KMS-11 (cell line): ENCODE data around the gene GRAMD2B.

Source experiments
- H2AFZ ChIP-seq: fragments of 200-600 bp; sonication (generic); 2 replicates; pipeline ENCODE4 v1.6.1; 2016; ENCODE audit warnings: antibody characterized with exemption, mixed run types, low read depth
- H3K27ac ChIP-seq: fragments of 200-600 bp; sonication (generic); 2 replicates; pipeline ENCODE4 v1.6.1; 2016; ENCODE audit warnings: mild to moderate bottlenecking, mixed run types
- H3K27me3 ChIP-seq: fragments of 200-600 bp; sonication (generic); 2 replicates; pipeline ENCODE4 v1.6.1; 2017; ENCODE audit warnings: mild to moderate bottlenecking, low read depth, mixed run types, moderate library complexity; ENCODE audit not compliant: insufficient read depth
- H3K36me3 ChIP-seq: fragments of 200-600 bp; sonication (generic); 2 replicates; pipeline ENCODE4 v1.6.1; 2017; ENCODE audit warnings: mild to moderate bottlenecking, mixed run types; ENCODE audit not compliant: insufficient read depth
- H3K4me1 ChIP-seq: fragments of 200-600 bp; sonication (generic); 2 replicates; pipeline ENCODE4 v1.6.1; 2016; ENCODE audit warnings: mild to moderate bottlenecking, low read depth, mixed run types; ENCODE audit not compliant: poor library complexity, severe bottlenecking
- H3K4me2 ChIP-seq: fragments of 200-600 bp; sonication (generic); 2 replicates; pipeline ENCODE4 v1.7.0; 2016; ENCODE audit warnings: mild to moderate bottlenecking, mixed run types
- H3K4me3 ChIP-seq: fragments of 200-600 bp; sonication (generic); IDR thresholded peaks from 2 replicates; pipeline ENCODE4 v1.6.1; 2017; ENCODE audit warnings: low read depth, low read length, mixed read lengths; ENCODE audit not compliant: insufficient read depth
- H3K79me2 ChIP-seq: fragments of 200-600 bp; sonication (generic); 2 replicates; pipeline ENCODE4 v1.6.1; 2016; ENCODE audit warnings: low read depth, mixed run types; ENCODE audit not compliant: insufficient read depth
- H3K9ac ChIP-seq: fragments of 200-600 bp; sonication (generic); 2 replicates; pipeline ENCODE4 v1.6.1; 2016; ENCODE audit warnings: mild to moderate bottlenecking, mixed run types
- H4K20me1 ChIP-seq: fragments of 200-600 bp; sonication (generic); 2 replicates; pipeline ENCODE4 v1.6.1; 2016; ENCODE audit warnings: mild to moderate bottlenecking, mixed run types; ENCODE audit not compliant: insufficient read depth
- TF ChIP-seq, protein P1 (sequence below): fragments of 200-600 bp; sonication (generic); conservative IDR thresholded peaks from 2 replicates; pipeline ENCODE4 v1.6.1; 2017; ENCODE audit warnings: low read depth, mild to moderate bottlenecking, antibody characterized with exemption, low read length, moderate library complexity, mixed read lengths

GRAMD2B gene

DNA sequence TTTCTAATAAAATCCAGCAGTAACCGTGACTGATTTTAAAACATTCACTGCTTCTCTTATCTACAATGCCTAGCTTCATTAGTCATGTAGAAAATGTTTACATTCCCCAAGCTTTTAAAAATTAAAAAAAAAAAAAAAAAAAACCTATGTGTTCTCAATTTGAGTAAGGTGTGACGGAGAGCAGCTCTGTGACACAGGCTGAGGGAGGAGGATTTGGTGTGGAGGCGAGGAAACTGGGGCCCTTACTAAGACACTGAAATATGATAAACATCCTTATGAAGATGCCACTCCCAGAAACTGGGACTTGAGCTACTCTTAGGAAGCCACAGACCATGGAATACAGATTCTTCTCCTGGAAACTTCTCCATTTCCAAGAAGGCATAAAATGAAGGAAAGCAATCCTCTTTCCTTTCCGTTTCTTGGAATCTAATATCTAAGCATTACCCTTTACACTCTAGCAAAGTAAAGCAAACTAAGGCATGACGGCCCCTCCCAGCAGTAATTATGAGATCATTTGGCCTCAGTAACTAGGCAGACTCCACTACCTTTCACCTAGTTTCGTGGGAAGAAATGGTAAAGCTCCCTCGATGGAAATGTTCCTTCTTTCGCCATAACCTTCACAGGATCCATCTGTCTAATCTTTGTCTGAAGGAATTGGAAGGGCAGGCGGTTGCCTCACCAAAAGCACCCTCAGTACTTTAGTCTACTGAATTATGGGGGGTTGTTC, 23.5 kb downstream of the GRAMD2B start:
- no peaks in the 10 kb centered on the region for H3K36me3 ChIP-seq
- H3K79me2 ChIP-seq = no peaks in the 10 kb centered on the region
- TF ChIP-seq, protein P1, sequence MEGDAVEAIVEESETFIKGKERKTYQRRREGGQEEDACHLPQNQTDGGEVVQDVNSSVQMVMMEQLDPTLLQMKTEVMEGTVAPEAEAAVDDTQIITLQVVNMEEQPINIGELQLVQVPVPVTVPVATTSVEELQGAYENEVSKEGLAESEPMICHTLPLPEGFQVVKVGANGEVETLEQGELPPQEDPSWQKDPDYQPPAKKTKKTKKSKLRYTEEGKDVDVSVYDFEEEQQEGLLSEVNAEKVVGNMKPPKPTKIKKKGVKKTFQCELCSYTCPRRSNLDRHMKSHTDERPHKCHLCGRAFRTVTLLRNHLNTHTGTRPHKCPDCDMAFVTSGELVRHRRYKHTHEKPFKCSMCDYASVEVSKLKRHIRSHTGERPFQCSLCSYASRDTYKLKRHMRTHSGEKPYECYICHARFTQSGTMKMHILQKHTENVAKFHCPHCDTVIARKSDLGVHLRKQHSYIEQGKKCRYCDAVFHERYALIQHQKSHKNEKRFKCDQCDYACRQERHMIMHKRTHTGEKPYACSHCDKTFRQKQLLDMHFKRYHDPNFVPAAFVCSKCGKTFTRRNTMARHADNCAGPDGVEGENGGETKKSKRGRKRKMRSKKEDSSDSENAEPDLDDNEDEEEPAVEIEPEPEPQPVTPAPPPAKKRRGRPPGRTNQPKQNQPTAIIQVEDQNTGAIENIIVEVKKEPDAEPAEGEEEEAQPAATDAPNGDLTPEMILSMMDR = no peak
- H3K27ac ChIP-seq = no peak overlapping the region
- H3K4me2 ChIP-seq = no peak overlapping the region
- no peaks in the 10 kb centered on the region for H3K27me3 ChIP-seq
- peaks cover 14% of the 10 kb centered on the region for H3K4me1 ChIP-seq
- H4K20me1 ChIP-seq = no peaks in the 10 kb centered on the region
- no peak overlapping the region for H2AFZ ChIP-seq
- H3K9ac ChIP-seq = no peak overlapping the region
- H3K4me3 ChIP-seq = no peak overlapping the region

GRCh38 chr5:126448720-126449119, 25.5 kb downstream of the GRAMD2B start:
- no peak overlapping the region for H2AFZ ChIP-seq
- H3K27me3 ChIP-seq = no peaks in the 10 kb centered on the region
- TF ChIP-seq, protein P1 = no peak
- H3K27ac ChIP-seq = no peak overlapping the region
- no peak overlapping the region for H3K9ac ChIP-seq
- H3K4me3 ChIP-seq = no peak overlapping the region
- no peaks in the 10 kb centered on the region for H3K36me3 ChIP-seq
- H3K4me2 ChIP-seq = no peak overlapping the region
- no peaks in the 10 kb centered on the region for H4K20me1 ChIP-seq
- H3K79me2 ChIP-seq = no peaks in the 10 kb centered on the region
- H3K4me1 ChIP-seq = peaks cover 3% of the 10 kb centered on the region

- Histone ChIP-seq H2AFZ (no peak overlapping the region), H3K27me3 (no peaks in the 10 kb centered on the region), H3K4me2 (no peak overlapping the region), H3K79me2 (no peaks in the 10 kb centered on the region), H4K20me1 (no peaks in the 10 kb centered on the region), H3K9ac (no peak overlapping the region), H3K4me3 (no peak overlapping the region), H3K4me1 (no peaks in the 10 kb centered on the region), H3K36me3 (no peaks in the 10 kb centered on the region), H3K27ac (no peak overlapping the region)
- TF ChIP-seq, protein P1 = no peak
Measured at GRCh38 chr5:126449751-126450271, 26.6 kb downstream of the GRAMD2B start.

- Histone ChIP-seq H4K20me1 (no peaks in the 10 kb centered on the region), H3K36me3 (no peaks in the 10 kb centered on the region), H2AFZ (no peak overlapping the region), H3K9ac (no peak overlapping the region), H3K4me1 (no peaks in the 10 kb centered on the region), H3K4me3 (no peak overlapping the region), H3K27me3 (no peaks in the 10 kb centered on the region), H3K79me2 (no peaks in the 10 kb centered on the region), H3K4me2 (no peak overlapping the region), H3K27ac (no peak overlapping the region)
- TF ChIP-seq, protein P1 = no peak
Measured at GRCh38 chr5:126450346-126450745, 27.1 kb downstream of the GRAMD2B start.
